GM23248 (cell line): Measurements from ENCODE around the gene HSD17B11. TPM values are rescaled to one million over a fixed set of nuclear protein-coding genes. Genes with fewer than 3 reads are reported as not detected.
"Not testable (repeated sequence)": the region's sequence is repeated elsewhere in the genome, so short reads cannot be mapped to it uniquely, and the experiment has no call there.

Experiments
- DNase-seq: peaks from one replicate; pipeline ENCODE4 v3.0.0-alpha.2; 2015
- H2AFZ ChIP-seq: fragments of 200-600 bp; sonication (generic); 2 replicates; pipeline ENCODE4 v1.6.1; 2016; ENCODE audit warnings: antibody characterized with exemption
- H3F3A ChIP-seq: fragments of 200-600 bp; sonication (generic); 2 replicates; pipeline ENCODE4 v1.6.1; 2016; ENCODE audit warnings: mild to moderate bottlenecking, antibody characterized with exemption, mixed run types; ENCODE audit not compliant: insufficient read depth
- H3K27ac ChIP-seq: fragments of 200-600 bp; sonication (generic); 2 replicates; pipeline ENCODE4 v1.5.1; 2016; ENCODE audit warnings: mild to moderate bottlenecking
- H3K27me3 ChIP-seq: fragments of 200-600 bp; sonication (generic); replicated peaks from 2 replicates; pipeline ENCODE4 v1.6.1; 2016; ENCODE audit warnings: mild to moderate bottlenecking; ENCODE audit not compliant: insufficient read depth
- H3K36me3 ChIP-seq: fragments of 200-600 bp; sonication (generic); 2 replicates; pipeline ENCODE4 v1.6.1; 2016; ENCODE audit warnings: low read depth, mild to moderate bottlenecking
- H3K4me1 ChIP-seq: fragments of 200-600 bp; sonication (generic); 2 replicates; pipeline ENCODE4 v1.6.1; 2016; ENCODE audit warnings: mild to moderate bottlenecking; ENCODE audit not compliant: insufficient read depth
- H3K4me2 ChIP-seq: fragments of 200-600 bp; sonication (generic); one replicate; pipeline ENCODE4 v1.6.1; 2016; ENCODE audit warnings: mild to moderate bottlenecking; ENCODE audit not compliant: unreplicated experiment
- H3K4me3 ChIP-seq: fragments of 200-600 bp; sonication (generic); 2 replicates; pipeline ENCODE4 v1.5.1; 2016; ENCODE audit warnings: mild to moderate bottlenecking
- H3K79me2 ChIP-seq: fragments of 200-600 bp; sonication (generic); 2 replicates; pipeline ENCODE4 v1.6.1; 2016; ENCODE audit warnings: mild to moderate bottlenecking; ENCODE audit not compliant: insufficient read depth
- H3K9ac ChIP-seq: fragments of 200-600 bp; sonication (generic); 2 replicates; pipeline ENCODE4 v1.6.1; 2016; ENCODE audit warnings: mild to moderate bottlenecking
- H3K9me2 ChIP-seq: fragments of 200-600 bp; sonication (generic); 2 replicates; pipeline ENCODE4 v1.6.1; 2016; ENCODE audit warnings: mixed run types, mild to moderate bottlenecking, moderate library complexity; ENCODE audit not compliant: insufficient read depth
- H3K9me3 ChIP-seq: fragments of 200-600 bp; sonication (generic); one replicate; pipeline ENCODE4 v1.6.1; 2017; ENCODE audit warnings: low read depth
- H4K20me1 ChIP-seq: fragments of 200-600 bp; sonication (generic); 2 replicates; pipeline ENCODE4 v1.6.0; 2016; ENCODE audit not compliant: insufficient read depth
- EZH2 ChIP-seq: fragments of 200-600 bp; sonication (generic); IDR thresholded peaks from 2 replicates; pipeline ENCODE4 v1.6.1; 2018; ENCODE audit warnings: antibody characterized with exemption, mild to moderate bottlenecking; ENCODE audit not compliant: insufficient read depth, poor library complexity, severe bottlenecking
- EZH2phosphoT487 ChIP-seq: fragments of 200-600 bp; sonication (generic); IDR thresholded peaks from 2 replicates; pipeline ENCODE4 v1.6.1; 2018; ENCODE audit warnings: antibody characterized with exemption, moderate library complexity, mild to moderate bottlenecking, low read depth; ENCODE audit not compliant: insufficient read depth
- WGBS, 2 experiments: methylation state at CpG; one replicate each; pipeline ENCODE4 v1.1.6; 2015 to 2017; ENCODE audit warnings: low lambda C conversion rate in 2 of 2, low coverage in 1 of 2; ENCODE audit errors: missing lambda C conversion rate in 2 of 2; 5-methylcytosine and 5-hydroxymethylcytosine counted together
- in situ Hi-C: fragments of 300-500 bp; cut with MboI; formaldehyde crosslinking; loops from 2 replicates; pipeline ENCODE4 v1.15.0; 2020
- polyA plus RNA-seq: library from polyadenylated mRNA; unstranded; fragments of >200 nt; fragmentation: Nextera tagmentation; extraction: Ambion mirVana; gene quantifications from 2 replicates; pipeline ENCODE4 v1.2.1, GENCODE V29; 2016
- total RNA-seq: library from RNA; depleted of rRNA; stranded (reverse); fragments of >200 nt; shearing (Covaris generic); gene quantifications from 2 replicates; pipeline ENCODE4 v1.2.3, GENCODE V29; 2014

Gene HSD17B11
- total and polyA plus RNA-seq, 2 experiments from 2014 or later, result 31.1 to 37.0 TPM

DNA sequence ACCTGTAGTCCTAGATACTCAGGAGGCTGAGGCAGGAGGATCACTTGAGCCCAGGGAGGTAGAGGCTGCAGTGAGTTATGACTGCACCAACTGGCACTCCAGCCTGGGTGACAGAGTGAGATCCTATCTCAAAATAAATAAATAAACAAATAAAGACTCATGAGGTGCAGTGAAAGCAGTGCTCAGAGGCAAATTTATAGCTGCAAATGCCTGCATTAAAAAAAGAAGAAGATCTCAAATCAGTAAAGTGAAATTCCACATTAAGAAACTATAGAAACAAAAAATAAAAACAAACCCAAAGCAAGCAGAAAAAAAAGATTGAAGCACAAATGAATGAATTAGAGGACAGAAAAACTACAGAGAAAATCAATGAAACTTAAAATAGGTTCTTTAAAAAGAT, 45.8 kb downstream of the HSD17B11 start:
- in situ Hi-C loops, result loop anchor here (25.0 kb wide), 1 partner anchor 492 kb away; the partner anchor contains the start of gene MEPE
- Histone ChIP-seq H3K4me1 (no peaks in the 10 kb centered on the region), H3K27ac (no peak overlapping the region), H3K9me3 (no peaks in the 10 kb centered on the region), H3K36me3 (peaks cover 8% of the 10 kb centered on the region), H3K9me2 (no peaks in the 10 kb centered on the region), H2AFZ (no peak overlapping the region), H4K20me1 (no peaks in the 10 kb centered on the region), H3K4me2 (no peak overlapping the region), H3K27me3 (no peaks in the 10 kb centered on the region), H3K4me3 (no peak overlapping the region), H3K9ac (no peak overlapping the region), H3F3A (no peaks in the 10 kb centered on the region), H3K79me2 (no peaks in the 10 kb centered on the region)
- no peak for TF ChIP-seq EZH2
- TF ChIP-seq EZH2phosphoT487, result no peak
- DNase-seq, result no peak

DNA sequence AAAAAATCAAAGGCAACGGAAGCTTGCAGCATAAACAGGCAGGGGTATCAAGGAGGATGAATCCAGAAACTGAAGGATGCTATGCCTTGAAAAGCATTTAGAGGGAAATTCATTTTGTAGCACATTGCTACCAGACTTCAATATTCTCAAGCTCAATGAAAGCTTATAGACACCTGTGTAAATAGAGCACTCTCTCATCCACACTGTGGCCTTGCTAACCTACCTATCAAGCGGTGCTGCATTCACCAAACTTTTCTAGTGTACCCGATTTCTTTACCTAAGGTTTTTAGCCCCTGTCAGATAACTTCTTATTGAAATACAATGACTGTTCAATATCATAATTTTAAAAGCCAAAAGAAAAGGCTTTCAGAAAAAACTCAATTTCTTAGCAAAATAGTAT, 48.1 kb downstream of the HSD17B11 start:
- peaks cover 8% of the 10 kb centered on the region for H3K36me3 ChIP-seq

DNA sequence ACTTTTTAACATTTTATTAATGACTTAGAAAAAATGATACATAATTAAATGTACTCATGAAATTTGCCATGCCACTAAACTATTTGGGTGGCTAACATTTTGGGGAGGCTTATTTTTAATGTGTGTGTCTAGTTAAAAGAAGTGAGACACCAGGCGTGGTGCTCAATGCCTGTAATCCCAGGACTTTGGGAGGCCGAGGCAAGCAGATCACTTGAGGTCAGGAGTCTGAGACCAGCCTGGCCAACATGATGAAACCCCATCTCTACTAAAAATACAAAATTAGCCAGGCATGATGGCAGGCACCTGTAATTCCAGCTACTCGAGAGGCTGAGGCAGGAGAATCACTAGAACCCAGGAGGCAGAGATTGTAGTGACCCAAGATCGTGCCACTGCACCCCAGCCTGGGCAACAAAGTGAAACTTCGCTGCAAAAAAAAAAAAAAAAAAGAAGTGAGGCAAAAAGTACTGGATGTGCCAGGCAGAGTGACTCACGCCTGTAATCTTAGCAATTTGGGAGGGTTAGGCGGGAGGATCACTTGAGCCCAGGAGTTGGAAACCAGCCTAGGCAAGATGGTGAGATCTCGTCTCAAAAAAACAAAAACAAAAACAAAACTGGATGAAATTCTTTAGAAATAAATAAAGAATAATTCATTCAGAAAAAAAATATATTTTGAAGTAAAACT, 48.9 kb downstream of the HSD17B11 start:
- not testable (repeated sequence) for H3F3A ChIP-seq, H3K36me3 ChIP-seq, H3K4me1 ChIP-seq, H3K9me2 ChIP-seq, H3K9me3 ChIP-seq, H3K27me3 ChIP-seq, H4K20me1 ChIP-seq, H3K79me2 ChIP-seq
- DNase-seq, result peak; percentile 89
- 5 to 6% methylated on average over 8 of the region's 8 CpGs for WGBS, 2 experiments
- peak overlapping the region; percentile 65 for H3K9ac ChIP-seq
- peak overlapping the region; percentile 68 for H3K4me3 ChIP-seq
- H3K4me2 ChIP-seq, result peak overlapping the region; percentile 75
- peak overlapping the region; percentile 52 for H3K27ac ChIP-seq
- in situ Hi-C loops, result loop anchor here (25.0 kb wide), 1 partner anchor 495 kb away; the partner anchor contains the start of gene MEPE
- H2AFZ ChIP-seq, result peak overlapping the region; percentile 77

More for the DNA sequence above, 48.1 kb downstream of the HSD17B11 start:
- Histone ChIP-seq H3K9me3 (no peaks in the 10 kb centered on the region), H3K27me3 (no peaks in the 10 kb centered on the region), H2AFZ (0 out of 2 replicates have a peak overlapping the region, but pooled peaks have one; percentile 77), H3F3A (no peaks in the 10 kb centered on the region), H3K4me3 (peak overlapping the region; percentile 68; the same call in 1 of the 2 replicates), H3K4me1 (no peaks in the 10 kb centered on the region), H3K79me2 (no peaks in the 10 kb centered on the region), H3K9ac (no peak overlapping the region), H3K27ac (no peak overlapping the region), H4K20me1 (no peaks in the 10 kb centered on the region), H3K9me2 (no peaks in the 10 kb centered on the region), H3K4me2 (peak overlapping the region; percentile 75)
- no peak for TF ChIP-seq EZH2phosphoT487
- in situ Hi-C loops, result loop anchor here (25.0 kb wide), 1 partner anchor 494 kb away; the partner anchor contains the start of gene MEPE
- 94 to 97% methylated on average over 3 of the region's 3 CpGs for WGBS, 2 experiments
- no peak for DNase-seq

DNA sequence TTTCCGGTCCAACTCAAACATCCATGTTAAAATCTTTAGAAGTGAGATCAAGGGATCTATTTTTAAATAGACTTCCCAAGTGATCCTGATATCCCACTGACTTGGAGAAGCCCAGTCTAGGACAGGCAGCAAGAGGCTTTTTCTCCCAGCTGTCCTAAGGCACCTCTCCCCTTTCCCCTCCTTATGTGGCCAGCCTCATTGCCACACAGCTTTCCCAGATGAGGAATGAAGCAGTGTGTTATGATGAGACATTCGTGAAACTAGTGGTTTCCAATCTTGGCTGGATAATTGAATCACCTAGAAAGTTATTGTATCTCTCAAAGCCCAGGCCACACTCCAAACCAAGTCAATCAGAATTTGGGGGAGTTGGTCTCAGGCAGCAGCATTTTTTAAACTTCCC, 51.5 kb downstream of the HSD17B11 start:
- Histone ChIP-seq H3F3A (no peaks in the 10 kb centered on the region), H3K9me2 (no peaks in the 10 kb centered on the region), H2AFZ (no peak overlapping the region), H3K79me2 (no peaks in the 10 kb centered on the region), H3K9ac (no peak overlapping the region), H4K20me1 (no peaks in the 10 kb centered on the region), H3K27ac (no peak overlapping the region), H3K4me3 (no peak overlapping the region), H3K4me2 (no peak overlapping the region), H3K36me3 (no peaks in the 10 kb centered on the region), H3K9me3 (no peaks in the 10 kb centered on the region), H3K27me3 (no peaks in the 10 kb centered on the region), H3K4me1 (no peaks in the 10 kb centered on the region)
- no peak for TF ChIP-seq EZH2
- TF ChIP-seq EZH2phosphoT487, result no peak
- 69 to 81% methylated on average over 2 of the region's 2 CpGs for WGBS, 2 experiments
- DNase-seq, result no peak
- in situ Hi-C loops, result loop anchor here (25.0 kb wide), 1 partner anchor 498 kb away; the partner anchor contains the start of gene MEPE
